GM19463 (cell line): ENCODE data around the gene GJB3.
"Not testable (repeated sequence)": the region's sequence is repeated elsewhere in the genome, so short reads cannot be mapped to it uniquely, and the experiment has no call there.

Experiments
- ATAC-seq: cut with Tn5 transposase; IDR thresholded peaks from one replicate; pipeline ENCODE4 v1.9.1; 2021; ENCODE audit warnings: mild to moderate bottlenecking, moderate library complexity; ENCODE audit not compliant: unreplicated experiment

The GJB3 gene

DNA sequence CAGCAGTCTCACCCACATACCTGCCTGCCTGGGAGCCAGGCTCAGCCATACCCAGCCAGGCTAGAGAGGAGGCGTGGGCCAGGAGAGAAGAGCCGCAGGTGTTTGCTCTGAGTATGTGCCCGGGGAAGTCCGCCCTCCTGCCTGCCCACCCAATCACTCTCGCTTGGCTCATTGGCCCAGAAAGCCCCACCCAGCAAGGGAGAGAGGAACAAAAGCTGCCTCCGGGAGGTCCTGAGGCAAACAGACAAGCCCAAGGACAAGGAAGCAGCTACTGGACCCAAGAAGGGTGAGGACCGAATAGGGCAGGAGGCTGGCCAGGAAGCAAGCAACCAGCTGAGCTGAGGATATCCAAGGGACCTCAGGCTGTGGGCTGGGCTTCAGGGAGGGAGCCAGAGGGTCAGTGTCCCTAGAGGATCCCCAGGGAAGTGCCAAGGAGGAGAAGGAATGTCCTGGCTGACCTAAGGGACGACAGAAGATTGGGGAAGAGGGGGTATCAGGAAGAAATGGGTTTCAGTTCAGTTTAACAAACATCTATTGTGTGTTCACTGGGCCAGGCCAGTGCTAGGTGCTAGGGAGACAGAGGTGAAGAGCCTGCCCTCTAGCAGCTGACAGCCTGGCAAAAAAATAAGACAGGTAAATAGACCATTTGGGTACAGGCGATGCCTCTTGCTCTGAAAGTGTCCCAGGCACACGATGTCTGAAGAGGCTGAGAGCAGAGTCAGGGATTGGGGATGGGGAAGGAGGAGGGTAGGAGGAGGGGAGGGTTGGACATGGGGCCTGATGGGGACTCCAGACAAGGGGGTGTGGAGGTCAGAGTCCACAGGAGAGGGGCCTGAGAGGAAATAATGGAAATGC, 21.3 kb upstream of the GJB3 start, which contains the start of gene GJB4:
TSS of gene GJB4 (plus strand) at position 238 of the 855 bp plus-strand sequence. CDS start 1,515 bp downstream, outside the sequence.
- ATAC-seq = no peak

DNA sequence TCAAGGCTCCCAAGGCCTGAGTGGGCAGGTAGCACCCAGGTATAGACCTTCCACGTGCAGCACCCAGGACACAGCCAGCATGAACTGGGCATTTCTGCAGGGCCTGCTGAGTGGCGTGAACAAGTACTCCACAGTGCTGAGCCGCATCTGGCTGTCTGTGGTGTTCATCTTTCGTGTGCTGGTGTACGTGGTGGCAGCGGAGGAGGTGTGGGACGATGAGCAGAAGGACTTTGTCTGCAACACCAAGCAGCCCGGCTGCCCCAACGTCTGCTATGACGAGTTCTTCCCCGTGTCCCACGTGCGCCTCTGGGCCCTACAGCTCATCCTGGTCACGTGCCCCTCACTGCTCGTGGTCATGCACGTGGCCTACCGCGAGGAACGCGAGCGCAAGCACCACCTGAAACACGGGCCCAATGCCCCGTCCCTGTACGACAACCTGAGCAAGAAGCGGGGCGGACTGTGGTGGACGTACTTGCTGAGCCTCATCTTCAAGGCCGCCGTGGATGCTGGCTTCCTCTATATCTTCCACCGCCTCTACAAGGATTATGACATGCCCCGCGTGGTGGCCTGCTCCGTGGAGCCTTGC, 19.7 kb upstream of the GJB3 start:
- no peak for ATAC-seq

GRCh38 chr1:34761776-34762307, 19.2 kb upstream of the GJB3 start:
- ATAC-seq = no peak

DNA sequence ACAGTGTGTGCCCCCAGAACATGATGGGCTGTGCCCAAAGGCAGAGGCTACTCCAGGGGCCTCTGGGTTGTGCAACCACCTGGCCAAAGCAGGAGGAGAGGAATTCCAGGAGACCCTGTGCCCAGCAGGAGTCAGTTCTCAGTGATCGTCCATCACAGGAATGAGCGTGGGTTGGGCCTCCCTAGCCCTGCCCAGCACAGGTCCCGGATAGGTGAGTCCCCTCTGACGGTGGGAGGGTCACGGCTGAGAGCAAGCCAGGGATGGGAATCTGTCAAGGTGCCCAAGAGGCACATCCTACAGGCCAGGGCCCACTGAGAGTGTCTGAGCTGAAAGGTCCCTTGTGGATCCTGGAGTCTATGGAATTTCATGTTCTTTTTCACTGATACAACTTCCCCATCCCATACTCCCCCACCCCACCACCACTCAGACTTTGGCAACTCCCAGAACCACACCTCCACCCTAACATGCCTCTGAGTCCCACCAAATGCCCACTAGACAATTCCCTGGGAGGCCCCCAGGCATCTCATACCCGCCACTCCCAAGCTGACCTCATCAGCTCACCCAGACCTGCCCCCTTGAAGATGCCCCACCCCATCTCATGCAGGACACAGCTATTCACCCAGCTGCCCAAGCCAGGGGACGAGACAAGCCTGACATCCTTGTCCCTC, 18.4 kb upstream of the GJB3 start:
- no peak for ATAC-seq

GRCh38 chr1:34763142-34763781, 17.8 kb upstream of the GJB3 start:
- ATAC-seq = no peak

- ATAC-seq = no peak
Measured at GRCh38 chr1:34768856-34769255, 12.2 kb upstream of the GJB3 start.

- no peak for ATAC-seq
Measured at GRCh38 chr1:34770891-34771504, 10.0 kb upstream of the GJB3 start.

DNA sequence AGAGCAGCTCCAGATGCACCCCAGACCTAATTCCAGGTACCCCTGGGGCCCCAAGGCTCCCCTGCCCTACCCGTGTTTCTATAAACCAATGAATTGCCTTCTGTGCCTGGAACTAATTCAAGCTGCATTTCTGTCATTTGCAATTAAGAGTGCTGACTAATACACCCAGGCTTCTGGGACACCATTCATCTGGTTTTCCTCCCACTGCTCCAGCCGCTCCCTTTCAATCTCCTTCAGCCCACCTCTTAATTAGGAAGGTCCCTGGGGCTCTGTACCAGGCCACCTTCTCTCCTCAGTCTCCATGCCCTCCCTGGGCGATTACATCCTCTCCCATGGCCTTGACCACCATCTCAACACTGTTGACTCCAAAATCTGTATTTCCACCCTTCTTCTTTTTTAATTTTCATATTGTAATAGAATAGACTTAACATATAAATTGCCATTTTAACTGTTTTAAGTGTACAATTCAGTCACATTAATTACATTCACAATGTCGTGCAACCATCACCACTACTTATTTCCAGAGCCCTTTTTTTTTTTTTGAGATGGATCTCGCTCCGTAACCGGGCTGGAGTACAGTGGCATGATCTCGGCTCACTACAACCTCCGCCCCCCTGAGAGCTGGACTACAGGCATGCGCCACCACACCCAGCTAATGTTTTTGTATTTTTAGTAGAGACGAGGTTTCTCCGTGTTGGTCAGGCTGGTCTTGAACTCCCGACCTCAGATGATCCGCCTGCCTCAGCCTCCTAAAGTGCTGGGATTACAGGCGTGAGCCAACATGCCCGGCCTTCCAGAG, 9.2 kb upstream of the GJB3 start:
- ATAC-seq = no peak

DNA sequence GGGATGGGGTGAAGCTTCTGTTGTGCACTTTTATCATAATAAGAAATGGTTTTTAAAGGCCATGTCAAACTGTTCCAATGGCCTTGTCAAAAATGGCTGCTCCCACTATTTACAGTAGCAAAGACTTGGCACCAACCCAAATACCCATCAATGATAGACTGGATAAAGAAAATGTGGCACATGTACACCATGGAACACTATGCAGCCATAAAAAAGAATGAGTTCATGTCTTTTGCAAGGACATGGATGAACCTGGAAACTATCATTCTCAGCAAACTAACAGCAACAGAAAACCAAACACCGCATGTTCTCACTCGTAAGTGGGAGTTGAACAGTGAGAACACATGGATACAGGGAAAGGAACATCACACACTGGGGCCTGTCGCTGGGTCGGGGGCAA, 7.9 kb upstream of the GJB3 start:
- not testable (repeated sequence) for ATAC-seq

DNA sequence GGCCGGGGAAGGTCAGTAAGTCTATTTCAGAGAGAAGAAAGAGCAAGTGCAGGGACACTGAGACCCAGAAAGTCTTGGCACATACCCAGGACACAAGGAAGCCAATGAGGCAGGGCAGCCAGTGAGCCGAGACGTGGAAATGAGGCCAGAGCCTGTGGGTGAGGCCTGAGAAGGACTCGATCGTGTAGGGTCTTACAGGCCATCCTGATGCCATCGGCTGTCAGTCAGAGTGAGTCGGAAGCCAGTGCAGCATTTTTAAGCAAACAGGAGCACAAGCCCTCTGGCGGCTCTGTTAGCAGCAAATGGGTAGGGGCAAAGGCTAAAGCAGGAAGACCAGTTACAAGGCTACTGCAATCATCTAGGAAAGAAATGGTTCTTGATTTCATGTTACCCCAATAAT, 6.1 kb upstream of the GJB3 start:
- no peak for ATAC-seq

- ATAC-seq = no peak
Measured at GRCh38 chr1:34776911-34777310, 4.1 kb upstream of the GJB3 start.

DNA sequence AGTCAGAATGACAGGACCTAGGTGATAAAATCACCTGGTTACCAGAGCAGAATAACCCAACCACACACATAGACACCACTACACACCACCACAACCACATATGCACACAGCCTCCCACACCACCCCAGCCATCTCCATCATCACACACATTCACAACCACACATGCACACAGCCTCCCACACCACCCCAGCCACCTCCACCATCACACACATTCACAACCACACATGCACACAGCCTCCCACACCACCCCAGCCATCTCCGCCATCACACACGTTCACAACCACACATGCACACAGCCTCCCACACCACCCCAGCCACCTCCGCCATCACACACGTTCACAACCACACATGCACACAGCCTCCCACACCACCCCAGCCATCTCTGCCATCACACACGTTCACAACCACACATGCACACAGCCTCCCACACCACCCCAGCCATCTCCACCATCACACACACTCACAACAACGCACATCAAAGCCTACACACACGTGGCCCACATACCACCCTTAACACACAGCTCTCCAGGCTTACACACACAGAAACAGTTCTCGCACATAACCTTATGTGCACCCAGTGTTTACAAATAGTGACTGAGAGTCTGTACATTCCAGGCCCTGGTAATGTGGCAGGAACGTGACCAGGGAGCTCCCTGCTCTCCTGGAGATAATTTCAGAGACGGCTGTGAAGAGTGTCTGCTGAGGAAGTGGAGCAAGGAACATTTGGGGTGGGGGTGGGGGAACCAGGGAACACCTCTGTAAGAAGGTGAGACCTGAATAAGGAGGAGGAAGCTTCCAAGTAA, 3.3 kb upstream of the GJB3 start:
- ATAC-seq = no peak

GRCh38 chr1:34778381-34778780, 2.6 kb upstream of the GJB3 start:
- no peak for ATAC-seq

DNA sequence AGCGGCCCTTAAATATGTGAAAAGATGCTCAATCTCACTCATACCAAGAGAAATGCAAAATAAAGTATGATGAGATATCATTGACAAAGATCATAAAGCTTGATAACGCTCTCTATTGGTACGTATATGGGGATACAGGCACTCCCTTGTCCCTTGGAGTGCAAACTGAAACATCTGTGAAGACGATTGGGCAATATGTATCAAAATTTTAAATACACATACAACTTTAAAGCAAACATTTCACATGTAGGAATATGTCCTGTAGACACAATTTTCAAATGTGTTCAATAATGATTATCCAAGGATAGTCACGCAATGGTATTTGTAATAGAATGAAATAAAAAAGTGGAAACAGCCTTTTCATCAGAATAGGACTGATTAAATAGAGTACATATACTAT, 2.0 kb upstream of the GJB3 start:
- ATAC-seq = no peak

GRCh38 chr1:34779526-34779925, 1.5 kb upstream of the GJB3 start:
- no peak for ATAC-seq

DNA sequence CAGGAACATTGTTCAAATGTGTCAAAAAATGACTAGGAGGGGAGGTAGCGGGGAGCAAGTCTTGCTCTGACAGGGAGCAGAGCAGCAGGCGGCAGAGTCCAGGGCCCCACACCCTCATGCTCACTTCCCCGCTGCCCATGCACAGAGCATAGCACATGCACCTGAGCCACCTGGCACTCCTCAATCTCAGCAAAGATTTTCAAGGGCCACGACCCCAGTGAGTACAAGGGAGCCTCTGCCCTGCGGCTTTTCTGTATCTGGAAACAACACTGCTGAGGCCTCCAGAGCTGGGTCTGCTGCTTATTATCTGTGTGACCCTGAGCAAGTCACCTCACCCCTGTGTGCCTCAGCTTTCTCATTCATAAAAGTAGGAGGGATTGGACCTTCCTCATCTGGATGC, 1.1 kb upstream of the GJB3 start:
- no peak for ATAC-seq

- no peak for ATAC-seq
Measured at GRCh38 chr1:34780528-34780927, 486 bp upstream of the GJB3 start.

DNA sequence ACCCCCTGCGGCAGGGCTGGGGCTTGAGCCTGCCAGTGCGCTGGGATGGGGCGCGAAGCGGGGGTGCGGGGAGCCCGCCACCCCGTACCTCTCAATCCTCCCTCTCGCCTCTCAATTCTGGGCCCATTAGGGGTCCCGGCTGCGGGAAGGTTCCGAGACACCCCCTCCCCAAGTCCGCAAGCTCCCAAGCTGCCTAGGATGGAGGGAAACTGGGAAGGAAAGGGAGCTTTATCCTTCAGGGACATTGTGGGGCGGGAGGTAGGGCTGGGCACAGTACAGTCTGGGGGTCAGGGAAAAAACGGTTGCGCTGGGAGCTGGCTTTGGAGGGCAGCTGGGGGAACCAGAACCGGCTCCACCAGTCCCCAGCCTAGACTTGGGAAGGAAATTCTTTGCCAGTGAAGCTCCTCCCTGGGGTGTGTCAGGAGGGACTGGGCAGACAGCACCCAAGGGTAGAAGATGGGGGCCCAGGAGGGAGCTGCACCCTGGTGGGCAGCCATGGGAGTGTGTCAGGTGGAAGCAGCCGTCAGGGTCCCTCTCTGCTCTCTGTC, 904 bp downstream of the GJB3 start:
- ATAC-seq = no peak

DNA sequence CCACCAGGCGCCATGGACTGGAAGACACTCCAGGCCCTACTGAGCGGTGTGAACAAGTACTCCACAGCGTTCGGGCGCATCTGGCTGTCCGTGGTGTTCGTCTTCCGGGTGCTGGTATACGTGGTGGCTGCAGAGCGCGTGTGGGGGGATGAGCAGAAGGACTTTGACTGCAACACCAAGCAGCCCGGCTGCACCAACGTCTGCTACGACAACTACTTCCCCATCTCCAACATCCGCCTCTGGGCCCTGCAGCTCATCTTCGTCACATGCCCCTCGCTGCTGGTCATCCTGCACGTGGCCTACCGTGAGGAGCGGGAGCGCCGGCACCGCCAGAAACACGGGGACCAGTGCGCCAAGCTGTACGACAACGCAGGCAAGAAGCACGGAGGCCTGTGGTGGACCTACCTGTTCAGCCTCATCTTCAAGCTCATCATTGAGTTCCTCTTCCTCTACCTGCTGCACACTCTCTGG, 3.8 kb downstream of the GJB3 start:
- ATAC-seq = no peak
